ENCODE measurements around the gene CDK8.

DNA sequence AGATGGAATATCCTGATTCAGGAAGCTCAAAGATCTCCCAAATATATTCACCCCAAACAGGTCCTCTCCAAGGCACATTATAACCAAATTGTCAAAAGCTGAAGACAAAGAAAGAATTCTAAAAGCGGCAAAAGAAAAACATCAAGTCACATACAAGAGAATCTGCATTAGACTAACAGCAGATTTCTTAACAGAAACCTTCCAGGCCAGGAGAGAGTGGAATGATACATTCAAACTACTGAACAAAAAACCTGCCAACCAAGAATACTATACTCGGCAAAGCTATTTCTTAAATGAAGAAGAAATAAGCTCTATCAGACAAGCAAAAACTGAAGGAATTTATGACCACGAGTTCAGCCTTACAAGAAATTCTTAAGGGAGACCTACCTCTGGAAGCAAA lies 183.0 kb downstream of the CDK8 start:
- TF ChIP-seq, protein P1, sequence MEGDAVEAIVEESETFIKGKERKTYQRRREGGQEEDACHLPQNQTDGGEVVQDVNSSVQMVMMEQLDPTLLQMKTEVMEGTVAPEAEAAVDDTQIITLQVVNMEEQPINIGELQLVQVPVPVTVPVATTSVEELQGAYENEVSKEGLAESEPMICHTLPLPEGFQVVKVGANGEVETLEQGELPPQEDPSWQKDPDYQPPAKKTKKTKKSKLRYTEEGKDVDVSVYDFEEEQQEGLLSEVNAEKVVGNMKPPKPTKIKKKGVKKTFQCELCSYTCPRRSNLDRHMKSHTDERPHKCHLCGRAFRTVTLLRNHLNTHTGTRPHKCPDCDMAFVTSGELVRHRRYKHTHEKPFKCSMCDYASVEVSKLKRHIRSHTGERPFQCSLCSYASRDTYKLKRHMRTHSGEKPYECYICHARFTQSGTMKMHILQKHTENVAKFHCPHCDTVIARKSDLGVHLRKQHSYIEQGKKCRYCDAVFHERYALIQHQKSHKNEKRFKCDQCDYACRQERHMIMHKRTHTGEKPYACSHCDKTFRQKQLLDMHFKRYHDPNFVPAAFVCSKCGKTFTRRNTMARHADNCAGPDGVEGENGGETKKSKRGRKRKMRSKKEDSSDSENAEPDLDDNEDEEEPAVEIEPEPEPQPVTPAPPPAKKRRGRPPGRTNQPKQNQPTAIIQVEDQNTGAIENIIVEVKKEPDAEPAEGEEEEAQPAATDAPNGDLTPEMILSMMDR (IDR thresholded peaks at IDR 0.05), result no peak
- no peak for TF ChIP-seq POLR2A (IDR thresholded peaks at IDR 0.05; ENCODE audit: low read length)
- TF ChIP-seq EP300 (IDR thresholded peaks at IDR 0.05), result no peak
- TF ChIP-seq, protein P2, sequence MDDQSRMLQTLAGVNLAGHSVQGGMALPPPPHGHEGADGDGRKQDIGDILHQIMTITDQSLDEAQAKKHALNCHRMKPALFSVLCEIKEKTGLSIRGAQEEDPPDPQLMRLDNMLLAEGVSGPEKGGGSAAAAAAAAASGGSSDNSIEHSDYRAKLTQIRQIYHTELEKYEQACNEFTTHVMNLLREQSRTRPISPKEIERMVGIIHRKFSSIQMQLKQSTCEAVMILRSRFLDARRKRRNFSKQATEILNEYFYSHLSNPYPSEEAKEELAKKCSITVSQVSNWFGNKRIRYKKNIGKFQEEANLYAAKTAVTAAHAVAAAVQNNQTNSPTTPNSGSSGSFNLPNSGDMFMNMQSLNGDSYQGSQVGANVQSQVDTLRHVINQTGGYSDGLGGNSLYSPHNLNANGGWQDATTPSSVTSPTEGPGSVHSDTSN (IDR thresholded peaks at IDR 0.05), result no peak
- no peak for TF ChIP-seq JUN (IDR thresholded peaks at IDR 0.05)
- no peak for TF ChIP-seq RCOR1 (IDR thresholded peaks at IDR 0.05; ENCODE audit: low read depth, low read length)
- no peak for TF ChIP-seq CEBPB (IDR thresholded peaks at IDR 0.05)
- no peak for TF ChIP-seq HDAC2 (IDR thresholded peaks at IDR 0.05)
- no peak for TF ChIP-seq NR3C1 (IDR thresholded peaks at IDR 0.05)
- no peak for TF ChIP-seq MAZ (IDR thresholded peaks at IDR 0.05; ENCODE audit: borderline replicate concordance, low read depth, low read length)
- TF ChIP-seq POLR2AphosphoS2 (conservative IDR thresholded peaks at IDR 0.05; ENCODE audit: low read length), result no peak
